M059J (cell line): ENCODE measurements around the gene BNIP3. TPM values are rescaled to one million over a fixed set of nuclear protein-coding genes. Genes with fewer than 3 reads are reported as not detected.
A peak's percentile ranks its signal among the peaks of the same experiment; 100 is the strongest.
"Not testable (repeated sequence)": the region's sequence is repeated elsewhere in the genome, so short reads cannot be mapped to it uniquely, and the experiment has no call there.

Source experiments
- DNase-seq: peaks from one replicate; pipeline ENCODE4 v3.0.0-alpha.2; 2012; ENCODE audit warnings: low read depth
- total RNA-seq: library from RNA; depleted of rRNA; stranded (reverse); fragments of >200 nt; shearing (Covaris generic); gene quantifications from 2 replicates; pipeline ENCODE4 v1.2.3, GENCODE V29; 2014; rRNA removed

BNIP3 gene
- total RNA-seq, 1 experiment from 2014 or later: 618 TPM

GRCh38 chr10:131930586-131931330 is 51.0 kb downstream of the BNIP3 start:
- no peak for DNase-seq

DNA sequence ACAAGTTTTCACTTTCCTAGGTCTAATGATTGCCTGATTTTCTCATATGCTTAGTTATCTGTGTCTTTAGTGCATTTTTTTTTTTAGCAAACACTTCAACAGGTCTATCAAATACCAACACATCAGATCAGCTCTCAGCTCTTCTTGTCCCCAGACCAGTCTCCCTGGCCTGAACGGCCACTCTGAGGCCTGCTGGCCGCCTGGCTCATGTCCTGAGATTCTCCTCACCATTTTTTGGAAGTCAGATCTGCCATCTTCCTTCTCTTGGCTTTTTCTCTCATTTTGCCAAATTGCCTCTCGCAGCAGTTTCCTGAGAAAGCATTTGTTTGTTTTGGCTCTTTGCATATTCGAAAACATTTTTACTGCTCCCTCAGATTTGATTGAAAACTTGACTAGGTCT is 51.6 kb downstream of the BNIP3 start:
- DNase-seq: no peak

DNA sequence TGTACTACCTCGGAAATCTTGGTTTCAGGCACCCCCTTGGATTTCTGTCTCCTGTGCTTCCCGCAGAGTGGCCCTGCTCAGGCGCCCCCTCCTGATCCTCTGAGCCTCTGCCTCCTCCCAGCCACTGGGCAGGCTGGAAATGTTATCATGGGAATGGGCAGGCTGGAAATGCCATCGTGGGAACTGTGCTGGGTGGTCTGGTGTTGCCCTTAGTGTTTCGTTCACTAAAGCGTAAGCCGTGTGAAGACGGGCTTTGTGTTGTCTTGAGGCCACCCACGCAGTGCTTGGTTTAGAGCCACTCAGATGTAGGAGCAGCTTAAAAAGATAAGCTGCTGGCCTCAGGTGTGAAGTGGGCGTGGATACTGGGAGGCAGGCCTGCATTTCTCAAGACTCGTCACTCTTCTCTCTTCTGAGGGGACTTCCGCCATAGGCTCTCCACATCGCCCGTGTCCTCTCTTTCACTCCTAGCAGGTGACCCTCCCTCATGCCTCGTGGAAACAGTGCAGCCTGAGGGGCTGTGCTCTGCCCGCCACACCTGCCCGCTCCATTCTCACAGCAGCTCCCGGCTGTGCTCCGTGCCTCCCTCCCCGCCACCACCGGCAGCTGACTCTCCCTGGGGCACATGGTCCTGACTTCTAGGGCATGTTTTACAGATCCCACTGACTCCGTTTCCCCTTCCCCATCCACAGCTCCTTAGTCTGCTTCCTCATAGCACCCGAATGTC is 52.4 kb downstream of the BNIP3 start:
- no peak for DNase-seq

DNA sequence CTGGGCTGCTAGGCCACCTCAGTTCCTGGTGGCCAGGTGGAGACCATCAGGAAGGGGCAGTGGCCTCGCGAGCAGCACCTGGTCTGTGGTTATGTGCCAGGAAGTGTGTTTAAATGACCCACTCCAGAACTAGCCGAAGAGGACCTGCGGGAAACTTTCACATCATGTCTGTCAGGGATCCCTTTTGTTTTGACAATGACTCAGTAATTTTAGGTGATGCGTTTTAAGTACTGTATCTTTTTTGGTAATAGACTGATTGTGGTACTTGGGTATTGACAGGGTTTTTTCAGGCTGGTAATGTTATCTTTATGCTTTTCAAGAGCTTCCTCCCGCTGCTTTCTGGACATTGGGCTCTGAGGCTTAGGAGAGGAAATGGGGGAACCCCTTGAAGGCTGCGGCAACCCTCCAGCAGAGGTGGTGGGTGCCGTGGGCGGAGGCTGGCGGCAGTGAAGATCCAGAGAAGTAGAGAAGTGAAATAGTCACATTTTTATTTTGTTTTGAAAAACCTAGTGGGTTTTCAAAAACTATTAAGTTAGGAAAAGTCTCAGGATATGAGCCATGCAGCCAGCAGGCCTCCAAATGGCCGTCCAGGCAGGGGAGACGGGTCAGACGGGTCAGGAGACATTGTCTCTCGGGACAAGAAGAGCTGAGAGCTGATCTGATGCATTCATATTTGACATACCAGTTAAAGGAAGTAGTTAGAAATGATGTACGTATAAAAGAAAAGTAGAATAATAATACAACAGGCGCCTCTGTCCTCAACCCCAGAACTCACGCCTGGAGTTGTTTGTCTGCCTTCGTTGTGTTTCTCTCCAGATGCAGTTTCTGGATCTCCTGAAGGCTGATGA is 53.3 kb downstream of the BNIP3 start:
- DNase-seq: peak; percentile 11

GRCh38 chr10:131926743-131927595 is 54.8 kb downstream of the BNIP3 start:
- no peak for DNase-seq

DNA sequence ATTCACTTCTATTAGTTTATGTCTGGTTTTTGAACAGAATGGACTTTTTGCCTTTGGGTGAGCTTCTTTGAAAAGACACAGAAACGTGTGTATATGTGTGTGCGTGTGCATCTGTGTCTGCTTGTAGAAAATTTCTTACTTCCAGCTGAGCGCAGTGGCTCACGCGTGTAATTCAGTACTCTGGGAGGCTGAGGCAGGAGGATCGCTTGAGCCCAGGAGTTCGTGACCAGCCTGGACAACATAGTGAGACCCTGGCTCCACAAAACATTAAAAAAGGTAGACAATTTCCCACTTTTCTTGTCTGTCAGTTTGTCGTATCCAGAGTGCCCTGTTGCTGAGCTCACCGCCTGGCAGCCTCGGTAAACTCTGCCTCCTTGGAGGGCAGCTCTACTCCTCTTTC is 55.5 kb downstream of the BNIP3 start:
- no peak for DNase-seq

- no peak for DNase-seq
These were observed 56.0 kb downstream of the BNIP3 start for GRCh38 chr10:131925716-131926115.

GRCh38 chr10:131925011-131925649 is 56.6 kb downstream of the BNIP3 start:
- DNase-seq: no peak

DNA sequence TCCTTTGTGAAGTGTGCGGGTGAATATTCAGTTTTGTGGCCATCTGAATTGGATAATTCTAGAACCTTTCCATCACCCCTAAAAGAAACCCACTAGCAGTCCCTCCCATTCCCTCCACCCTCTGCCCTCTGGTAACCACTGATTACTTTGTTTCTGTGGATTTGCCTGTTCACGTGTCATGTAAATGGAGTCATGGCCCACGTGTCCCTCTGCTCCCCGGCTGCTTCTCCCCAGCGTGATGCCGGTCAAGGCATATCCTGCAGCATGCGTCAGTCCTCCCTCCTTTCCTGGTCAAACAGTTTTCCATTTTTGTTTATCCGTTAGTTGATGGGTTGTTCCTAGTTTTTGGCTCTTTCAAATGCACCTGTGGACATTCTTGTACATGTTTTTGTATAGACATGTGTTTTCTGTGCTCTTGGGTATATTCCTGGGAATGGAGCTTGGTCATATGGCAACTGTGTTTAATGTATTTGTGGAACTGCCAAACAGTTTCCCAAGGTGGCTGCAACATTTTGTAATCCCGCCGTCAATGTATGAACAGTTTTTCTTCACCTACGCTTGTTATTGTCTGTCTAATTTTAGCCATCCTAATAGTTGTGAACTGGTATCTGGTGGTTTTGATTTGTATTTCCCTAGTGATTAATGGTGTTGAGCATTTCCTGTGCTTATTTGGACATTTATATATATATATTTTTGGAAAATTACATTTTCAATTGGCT is 58.5 kb downstream of the BNIP3 start:
- no peak for DNase-seq

DNA sequence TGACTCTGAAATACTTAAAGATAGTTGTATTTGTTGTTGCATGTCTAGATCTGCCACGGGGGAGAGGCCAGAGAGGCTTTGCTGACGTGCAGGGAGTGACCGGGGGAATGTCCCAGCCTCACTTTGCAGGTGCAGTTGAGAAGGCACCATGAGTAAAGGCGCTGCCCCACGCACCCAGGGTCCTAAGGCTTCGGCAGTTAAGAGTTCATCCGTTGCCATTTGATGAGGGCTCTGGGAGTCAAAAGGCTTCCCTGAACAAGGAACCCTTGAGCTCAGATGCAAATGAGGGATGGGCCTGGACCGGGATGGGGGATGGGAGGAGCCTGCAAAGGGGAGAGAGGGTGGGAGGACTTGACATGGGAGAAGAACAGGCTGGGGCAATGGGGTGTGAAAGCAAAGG is 60.5 kb downstream of the BNIP3 start:
- DNase-seq: no peak

DNA sequence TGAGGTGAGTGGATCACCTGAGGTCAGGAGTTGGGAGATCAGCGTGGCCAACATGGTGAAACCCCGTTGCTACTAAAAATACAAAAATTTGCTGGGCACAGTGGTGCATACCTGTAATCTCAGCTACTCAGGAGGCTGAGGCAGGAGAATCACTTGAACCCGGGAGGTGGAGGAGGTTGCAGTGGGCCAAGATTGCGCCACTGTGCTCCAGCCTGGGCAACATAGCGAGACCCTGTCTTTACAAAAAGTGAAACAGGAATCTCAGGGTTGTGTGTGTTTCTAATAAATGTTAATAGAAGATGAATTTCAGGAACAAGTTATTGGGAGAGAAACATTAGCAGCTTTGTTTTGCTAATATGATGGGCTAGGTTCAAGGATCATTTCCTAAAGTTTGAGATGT is 61.0 kb downstream of the BNIP3 start:
- DNase-seq: no peak

DNA sequence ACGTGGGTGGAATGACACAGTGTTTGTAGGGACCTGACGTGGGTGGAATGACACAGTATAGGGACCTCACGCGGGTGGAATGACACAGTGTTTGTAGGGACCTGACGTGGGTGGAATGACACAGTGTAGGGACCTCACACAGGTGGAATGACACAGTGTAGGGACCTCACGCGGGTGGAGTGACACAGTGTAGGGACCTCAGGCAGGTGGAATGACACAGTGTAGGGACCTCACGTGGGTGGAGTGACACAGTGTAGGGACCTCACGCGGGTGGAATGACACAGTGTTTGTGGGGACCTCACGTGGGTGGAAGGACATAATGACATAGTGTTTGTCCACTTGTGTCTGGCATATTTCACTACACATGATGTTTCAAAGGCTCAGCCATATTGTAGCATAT is 61.6 kb downstream of the BNIP3 start:
- no peak for DNase-seq

DNA sequence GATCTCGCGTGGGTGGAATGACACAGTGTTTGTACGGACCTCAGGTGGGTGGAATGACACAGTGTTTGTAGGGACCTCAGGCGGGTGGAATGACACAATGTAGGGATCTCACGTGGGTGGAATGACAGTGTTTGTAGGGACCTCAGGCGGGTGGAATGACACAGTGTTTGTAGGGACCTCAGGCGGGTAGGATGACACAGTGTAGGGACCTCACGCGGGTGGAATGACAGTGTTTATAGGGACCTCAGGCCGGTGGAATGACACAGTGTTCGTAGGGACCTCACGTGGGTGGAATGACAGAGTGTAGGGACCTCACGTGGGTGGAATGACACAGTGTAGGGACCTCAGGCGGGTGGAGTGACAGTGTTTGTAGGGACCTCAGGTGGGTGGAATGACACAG is 62.3 kb downstream of the BNIP3 start:
- DNase-seq: not testable (repeated sequence)

Other genes with a start within 250 kb of the BNIP3 start
- 28.3 and 36.1 TPM in 2 replicates for gene PPP2R2D, start 80.9 kb downstream of the BNIP3 start, total RNA-seq
- gene JAKMIP3, start 84.0 kb upstream of the BNIP3 start, total RNA-seq: 0.02 TPM in 1 of 2 replicates, not detected in the other
- 4.8 and 6.0 TPM in 2 replicates for gene DPYSL4, start 205.0 kb upstream of the BNIP3 start, total RNA-seq